Activated gamma-delta T cell treated with Interleukin-2 at 50 U/mL for 16 hours (primary cell): Measurements from ENCODE around the gene LY6G6C.

ENCODE experiments used
- DNase-seq: peaks from one replicate; pipeline ENCODE4 v3.0.0-alpha.2; 2020

LY6G6C gene

DNA sequence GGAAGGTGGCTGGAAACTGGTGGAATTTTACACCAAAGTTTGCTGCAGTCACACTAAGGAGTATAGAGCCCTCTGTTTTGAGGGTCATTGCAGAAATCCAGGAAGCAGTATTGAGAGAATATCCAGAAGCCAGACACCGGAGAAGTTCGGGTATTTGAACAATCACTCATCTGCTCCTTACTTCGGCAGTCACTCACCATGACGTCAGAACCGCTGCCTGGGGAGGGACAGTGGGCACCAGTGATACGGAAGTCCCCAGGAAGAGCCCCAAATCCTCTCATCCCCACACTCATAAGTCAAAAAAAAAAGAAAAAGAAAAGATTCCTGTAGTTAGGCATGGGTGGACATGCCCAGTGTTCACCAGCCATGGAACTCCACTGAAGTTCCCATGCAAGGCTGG lies 44.6 kb downstream of the LY6G6C start:
- no peak for DNase-seq

DNA sequence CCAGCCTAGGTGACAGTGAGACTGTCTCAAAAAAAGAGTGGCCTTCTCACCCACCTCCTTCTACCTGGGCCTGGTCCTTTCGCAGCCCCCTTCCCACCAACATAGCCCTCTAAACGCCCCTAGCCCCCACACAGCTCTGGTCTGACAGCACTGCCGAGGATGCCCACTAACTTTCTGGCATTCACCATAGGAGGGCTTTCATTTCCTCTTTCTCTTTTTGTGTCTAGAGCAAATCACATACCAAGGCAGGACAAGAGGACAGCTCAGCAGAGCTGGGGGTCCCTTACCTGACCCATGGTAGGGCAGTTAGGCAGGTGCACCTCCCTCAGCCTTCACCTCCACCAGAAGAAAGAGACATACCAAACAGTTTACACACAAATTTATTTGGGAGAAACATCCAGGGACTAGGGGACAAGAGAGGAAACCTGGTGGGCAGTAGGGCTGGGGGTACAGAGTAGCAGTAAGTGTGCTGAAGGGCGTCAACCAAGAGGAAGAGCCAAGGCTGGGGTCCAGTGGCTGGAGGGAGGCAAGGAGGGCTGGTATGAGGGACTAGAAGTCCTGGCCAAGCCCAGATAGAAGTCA lies 45.1 kb downstream of the LY6G6C start:
- no peak for DNase-seq

DNA sequence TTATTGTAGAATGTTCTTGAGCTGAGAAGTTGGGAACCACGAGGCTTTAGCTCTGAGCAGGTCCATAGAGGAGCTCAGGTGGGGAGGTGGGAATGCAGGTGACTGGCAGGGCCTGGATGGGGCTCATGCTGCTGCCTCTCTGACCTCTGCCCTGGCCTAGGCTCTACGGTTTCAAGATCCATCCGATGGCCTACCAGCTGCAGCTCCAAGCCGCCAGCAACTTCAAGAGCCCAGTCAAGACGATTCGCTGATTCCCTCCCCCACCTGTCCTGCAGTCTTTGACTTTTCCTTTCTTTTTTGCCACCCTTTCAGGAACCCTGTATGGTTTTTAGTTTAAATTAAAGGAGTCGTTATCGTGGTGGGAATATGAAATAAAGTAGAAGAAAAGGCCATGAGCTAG lies 51.9 kb downstream of the LY6G6C start, which contains the start of gene LY6G5B:
Gene LY6G5B, plus strand, starts transcription at position 301 of the 400 bp plus-strand sequence. CDS start 975 bp downstream, outside the sequence.
- DNase-seq, result no peak
